Cerebellar nuclear complex (tissue), 1 donor: ENCODE results near the gene MZT1.

Experiments
- DNase-seq, 2 experiments: peaks; one replicate each; lab custom pipeline; 2025; lab: John Stamatoyannopoulos, UW

The MZT1 gene

DNA sequence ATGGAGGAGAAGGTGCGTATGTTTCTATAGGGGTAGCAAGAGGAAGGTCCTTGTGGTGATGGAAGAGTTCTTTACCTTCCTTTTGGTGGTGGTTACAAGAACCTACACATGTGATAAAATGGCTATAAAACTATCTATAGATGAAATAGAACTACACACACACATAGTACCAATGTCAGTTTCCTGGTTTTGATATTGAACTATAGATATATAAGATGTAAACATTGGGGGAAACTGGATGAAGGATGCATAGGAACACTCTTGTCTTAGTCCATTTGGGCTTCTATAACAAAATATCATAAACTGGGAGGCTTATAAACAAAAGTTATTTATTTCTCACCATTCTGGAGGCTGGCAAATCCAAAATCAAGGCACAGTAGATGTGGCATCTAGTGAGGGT, 47.1 kb downstream of the MZT1 start:
- DNase-seq, result no peak

DNA sequence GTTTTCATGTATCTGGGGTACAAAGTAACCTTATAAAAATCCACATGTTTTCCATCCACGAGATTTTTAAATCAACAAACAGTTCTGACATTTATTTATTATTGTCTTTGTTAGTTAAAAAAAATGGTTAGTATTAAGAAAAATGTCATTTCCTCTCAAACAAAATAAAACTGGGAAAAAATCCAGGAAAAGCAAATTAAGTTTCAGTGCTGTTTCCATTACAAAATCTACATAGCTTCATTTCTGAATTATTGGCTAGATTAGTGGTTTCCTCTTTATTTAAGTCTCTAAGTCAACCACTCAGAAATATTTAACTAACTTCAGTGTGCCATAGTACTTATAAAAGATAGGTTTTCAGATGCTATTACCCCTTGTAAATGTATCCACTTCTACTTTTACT, 49.1 kb downstream of the MZT1 start:
- DNase-seq, result no peak

- no peak for DNase-seq
Measured at GRCh38 chr13:72677431-72677830, 50.0 kb downstream of the MZT1 start.

DNA sequence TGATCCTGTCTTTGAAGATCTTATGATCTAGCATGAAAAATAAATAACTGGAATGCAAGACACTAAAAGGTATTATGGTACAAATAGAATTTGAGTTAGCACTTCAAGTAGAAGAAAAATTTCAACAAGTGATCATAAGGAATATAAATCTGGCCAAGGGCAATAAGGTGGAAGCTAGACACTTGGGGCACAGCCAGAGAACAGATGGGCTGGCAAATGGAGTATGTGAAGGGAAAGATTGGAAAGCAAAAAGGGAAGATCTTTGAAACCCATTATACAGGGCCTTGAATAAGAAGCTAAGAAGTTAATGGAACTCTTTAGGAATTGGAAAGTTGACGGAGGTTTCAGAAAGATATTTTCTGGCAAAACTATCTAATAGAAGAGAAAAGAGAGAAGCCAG, 61.0 kb downstream of the MZT1 start:
- no peak for DNase-seq

DNA sequence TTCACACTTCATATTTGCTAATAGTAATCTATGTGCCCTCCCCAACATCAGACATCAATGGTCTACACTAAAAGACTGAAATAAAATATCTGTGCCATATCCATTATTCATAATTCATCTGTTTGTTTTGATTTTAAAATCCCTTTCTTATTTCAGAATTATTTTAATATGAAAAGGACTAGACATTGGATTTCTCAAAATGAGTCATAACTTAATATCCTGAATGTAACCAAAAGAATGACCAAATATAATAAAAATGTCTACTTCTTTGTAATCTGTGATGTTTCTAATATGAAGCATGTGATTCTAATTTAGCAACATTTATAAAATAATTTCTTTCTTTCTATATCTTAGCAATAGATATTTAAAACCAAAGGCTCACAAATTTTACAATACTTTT, 64.9 kb downstream of the MZT1 start:
- DNase-seq, result no peak
